Hematopoietic multipotent progenitor cell treated with erythropoietin and hydrocortisone succinate and interleukin-3 and kit ligand, for 8 days (in vitro differentiated cells): Measurements from ENCODE around the gene NDUFB8.
"Not testable (repeated sequence)": the region's sequence is repeated elsewhere in the genome, so short reads cannot be mapped to it uniquely, and the experiment has no call there.

Experiments used
- DNase-seq: peaks from one replicate; pipeline ENCODE4 v3.0.0-alpha.2; 2015

NDUFB8 gene

GRCh38 chr10:100529475-100530298 is at the start of gene NDUFB8:
TSS of gene NDUFB8 (minus strand) at chr10:100529871. CDS start at chr10:100529851, 20 bp downstream.
- DNase-seq, result peak; percentile 91

GRCh38 chr10:100576282-100576635 is 46.6 kb upstream of the NDUFB8 start:
- no peak for DNase-seq

- DNase-seq, result no peak
Measured at GRCh38 chr10:100575585-100576281, 46.1 kb upstream of the NDUFB8 start.

- not testable (repeated sequence) for DNase-seq
Measured at GRCh38 chr10:100575146-100575545, 45.5 kb upstream of the NDUFB8 start.

- no peak for DNase-seq
Measured at GRCh38 chr10:100571084-100571856, 41.6 kb upstream of the NDUFB8 start.

GRCh38 chr10:100570506-100570905 is 40.8 kb upstream of the NDUFB8 start:
- DNase-seq, result no peak

- DNase-seq, result no peak
Measured at GRCh38 chr10:100569687-100570481, 40.2 kb upstream of the NDUFB8 start.

GRCh38 chr10:100568912-100569311 is 39.2 kb upstream of the NDUFB8 start:
- DNase-seq, result no peak

- no peak for DNase-seq
Measured at GRCh38 chr10:100567826-100568225, 38.2 kb upstream of the NDUFB8 start.

- no peak for DNase-seq
Measured at GRCh38 chr10:100567249-100567648, 37.6 kb upstream of the NDUFB8 start.

GRCh38 chr10:100566561-100566960 is 36.9 kb upstream of the NDUFB8 start:
- no peak for DNase-seq

GRCh38 chr10:100565206-100565985 is 35.7 kb upstream of the NDUFB8 start:
- DNase-seq, result no peak

GRCh38 chr10:100562008-100562672 is 32.5 kb upstream of the NDUFB8 start:
- peak; percentile 82 for DNase-seq

GRCh38 chr10:100561005-100561404 is 31.3 kb upstream of the NDUFB8 start:
- DNase-seq, result no peak

GRCh38 chr10:100560248-100560647 is 30.6 kb upstream of the NDUFB8 start:
- DNase-seq, result no peak

- no peak for DNase-seq
Measured at GRCh38 chr10:100554902-100555301, 25.2 kb upstream of the NDUFB8 start.

GRCh38 chr10:100553929-100554328 is 24.3 kb upstream of the NDUFB8 start:
- DNase-seq, result no peak

- no peak for DNase-seq
Measured at GRCh38 chr10:100551738-100552137, 22.1 kb upstream of the NDUFB8 start.

GRCh38 chr10:100551196-100551595 is 21.5 kb upstream of the NDUFB8 start:
- no peak for DNase-seq

- no peak for DNase-seq
Measured at GRCh38 chr10:100544950-100545349, 15.3 kb upstream of the NDUFB8 start.

GRCh38 chr10:100537475-100537874 is 7.8 kb upstream of the NDUFB8 start:
- no peak for DNase-seq
